SK-N-SH treated with all-trans-retinoic acid at 6 μM for 48 hours (cell line): ENCODE results near the gene ZBTB24.

Experiments used
- ATAC-seq: fragments of 200-7000 bp; cut with Tn5 transposase; 3 replicates; pipeline ENCODE4 v1.9.1; 2020; ENCODE audit warnings: mild to moderate bottlenecking, moderate library complexity
- ARNTL ChIP-seq: fragments of 450-650 bp; formaldehyde crosslinking; IDR thresholded peaks from 2 replicates; pipeline ENCODE4 v1.5.0; 2020; ENCODE audit warnings: low read depth, mild to moderate bottlenecking, moderate library complexity, borderline replicate concordance
- BACH2 ChIP-seq: fragments of 250-450 bp; sonication (Bioruptor Pico); IDR thresholded peaks from 2 replicates; pipeline ENCODE4 v1.9.0; 2021; ENCODE audit warnings: mild to moderate bottlenecking, borderline replicate concordance
- CREB5 ChIP-seq: fragments of 250-450 bp; sonication (Bioruptor Pico); IDR thresholded peaks from 2 replicates; pipeline ENCODE4 v1.5.1; 2020; ENCODE audit warnings: low read depth, mild to moderate bottlenecking, moderate library complexity
- CSDC2 ChIP-seq: fragments of 250-450 bp; sonication (Bioruptor Pico); IDR thresholded peaks from 2 replicates; pipeline ENCODE4 v1.5.0; 2020; ENCODE audit warnings: mild to moderate bottlenecking, moderate library complexity
- CSRNP3 ChIP-seq: fragments of 250-450 bp; sonication (Bioruptor Pico); IDR thresholded peaks from 2 replicates; pipeline ENCODE4 v1.5.1; 2021; ENCODE audit warnings: mild to moderate bottlenecking, moderate library complexity
- ESRRG ChIP-seq: fragments of 250-450 bp; sonication (Bioruptor Pico); IDR thresholded peaks from 2 replicates; pipeline ENCODE4 v1.6.1; 2021; ENCODE audit warnings: mild to moderate bottlenecking
- GLIS3 ChIP-seq: fragments of 250-450 bp; sonication (Bioruptor Pico); IDR thresholded peaks from 2 replicates; pipeline ENCODE4 v1.5.0; 2020; ENCODE audit warnings: mild to moderate bottlenecking, moderate library complexity
- ISL1 ChIP-seq: fragments of 250-450 bp; sonication (Bioruptor Pico); IDR thresholded peaks from 2 replicates; pipeline ENCODE4 v2.1.2; 2022; ENCODE audit warnings: mild to moderate bottlenecking, moderate library complexity
- OSR1 ChIP-seq: fragments of 250-450 bp; sonication (Bioruptor Pico); IDR thresholded peaks from 2 replicates; pipeline ENCODE4 v1.8.0; 2022; ENCODE audit warnings: moderate library complexity, mild to moderate bottlenecking, inconsistent platforms
- PATZ1 ChIP-seq: fragments of 250-450 bp; sonication (Bioruptor Pico); IDR thresholded peaks from 2 replicates; pipeline ENCODE4 v1.8.0; 2020; ENCODE audit warnings: mild to moderate bottlenecking, moderate library complexity, borderline replicate concordance
- POU6F1 ChIP-seq: fragments of 250-450 bp; sonication (Bioruptor Pico); IDR thresholded peaks from 2 replicates; pipeline ENCODE4 v1.8.0; 2021; ENCODE audit warnings: low read depth, mild to moderate bottlenecking, moderate library complexity, borderline replicate concordance
- PPARA ChIP-seq: fragments of 250-450 bp; sonication (Bioruptor Pico); IDR thresholded peaks from 2 replicates; pipeline ENCODE4 v1.5.0; 2020; ENCODE audit warnings: mild to moderate bottlenecking, borderline replicate concordance
- RARB ChIP-seq: fragments of 250-450 bp; sonication (Bioruptor Pico); IDR thresholded peaks from 2 replicates; pipeline ENCODE4 v1.8.0; 2021; ENCODE audit warnings: mild to moderate bottlenecking, moderate library complexity
- TCF4 ChIP-seq: fragments of 250-450 bp; sonication (Bioruptor Pico); IDR thresholded peaks from 2 replicates; pipeline ENCODE4 v1.8.0; 2021; ENCODE audit warnings: mild to moderate bottlenecking, moderate library complexity, borderline replicate concordance
- TOX ChIP-seq: fragments of 250-450 bp; sonication (Bioruptor Pico); IDR thresholded peaks from 2 replicates; pipeline ENCODE4 v1.8.0; 2021; ENCODE audit warnings: mild to moderate bottlenecking, moderate library complexity, borderline replicate concordance
- TSHZ2 ChIP-seq: fragments of 250-450 bp; sonication (Bioruptor Pico); IDR thresholded peaks from 2 replicates; pipeline ENCODE4 v1.5.0; 2020; ENCODE audit warnings: mild to moderate bottlenecking, moderate library complexity
- ZC3H10 ChIP-seq: fragments of 250-450 bp; sonication (Bioruptor Pico); IDR thresholded peaks from 2 replicates; pipeline ENCODE4 v1.5.1; 2021; ENCODE audit warnings: mild to moderate bottlenecking, moderate library complexity
- ZFP30 ChIP-seq: fragments of 450-650 bp; formaldehyde crosslinking; IDR thresholded peaks from 2 replicates; pipeline ENCODE4 v1.5.0; 2022; ENCODE audit warnings: mild to moderate bottlenecking, moderate library complexity
- ZNF565 ChIP-seq: fragments of 450-650 bp; formaldehyde crosslinking; conservative IDR thresholded peaks from 2 replicates; pipeline ENCODE4 v1.5.0; 2020; ENCODE audit warnings: low read depth, mild to moderate bottlenecking, moderate library complexity
- ZNF70 ChIP-seq: fragments of 450-650 bp; formaldehyde crosslinking; IDR thresholded peaks from 2 replicates; pipeline ENCODE4 v1.5.0; 2020; ENCODE audit warnings: mild to moderate bottlenecking, moderate library complexity
- ZNF8 ChIP-seq: fragments of 450-650 bp; formaldehyde crosslinking; IDR thresholded peaks from 2 replicates; pipeline ENCODE4 v1.5.0; 2020; ENCODE audit warnings: mild to moderate bottlenecking, moderate library complexity

The ZBTB24 gene

GRCh38 chr6:109454496-109455436 lies 28.3 kb downstream of the ZBTB24 start:
- TF ChIP-seq ARNTL (CRISPR knock-in tag) (no peak), ZNF565 (CRISPR knock-in tag) (no peak), RARB (CRISPR knock-in tag) (no peak), POU6F1 (CRISPR knock-in tag) (no peak), CSDC2 (CRISPR knock-in tag) (no peak), OSR1 (no peak), ZC3H10 (CRISPR knock-in tag) (no peak), CSRNP3 (CRISPR knock-in tag) (no peak), ISL1 (CRISPR knock-in tag) (no peak), ZFP30 (CRISPR knock-in tag) (no peak), TSHZ2 (CRISPR knock-in tag) (no peak), GLIS3 (CRISPR knock-in tag) (no peak), CREB5 (CRISPR knock-in tag) (no peak), ZNF70 (CRISPR knock-in tag) (no peak), TCF4 (CRISPR knock-in tag) (no peak), PPARA (no peak)
- TF ChIP-seq, all 23 proteins: peak for 0
- peak; percentile 45 for ATAC-seq

GRCh38 chr6:109453594-109454495 lies 29.2 kb downstream of the ZBTB24 start:
- no peak; the same call in 2 of the 3 replicates for ATAC-seq
- no peak for TF ChIP-seq POU6F1 (CRISPR knock-in tag)
- no peak for TF ChIP-seq CREB5 (CRISPR knock-in tag)
- no peak for TF ChIP-seq GLIS3 (CRISPR knock-in tag)
- no peak for TF ChIP-seq ZFP30 (CRISPR knock-in tag)
- TF ChIP-seq CSDC2 (CRISPR knock-in tag): no peak
- TF ChIP-seq CSRNP3 (CRISPR knock-in tag): no peak
- no peak for TF ChIP-seq TCF4 (CRISPR knock-in tag)
- no peak for TF ChIP-seq ZNF70 (CRISPR knock-in tag)
- no peak for TF ChIP-seq ZNF8 (CRISPR knock-in tag)
- TF ChIP-seq PATZ1 (CRISPR knock-in tag): no peak
- no peak for TF ChIP-seq ARNTL (CRISPR knock-in tag)
- no peak for TF ChIP-seq TOX
- no peak for TF ChIP-seq PPARA
- no peak for TF ChIP-seq ISL1 (CRISPR knock-in tag)
- no peak for TF ChIP-seq OSR1
- TF ChIP-seq BACH2 (CRISPR knock-in tag): no peak
- TF ChIP-seq ESRRG (CRISPR knock-in tag): no peak
